ENCODE results near the gene ABRACL. TPM values are rescaled to one million over a fixed set of nuclear protein-coding genes. Genes with fewer than 3 reads are reported as not detected.
"Not testable (repeated sequence)": the region's sequence is repeated elsewhere in the genome, so short reads cannot be mapped to it uniquely, and the experiment has no call there.

Gene ABRACL
- total RNA-seq, 1 donor from 2014 or later, result 4.3 TPM

DNA sequence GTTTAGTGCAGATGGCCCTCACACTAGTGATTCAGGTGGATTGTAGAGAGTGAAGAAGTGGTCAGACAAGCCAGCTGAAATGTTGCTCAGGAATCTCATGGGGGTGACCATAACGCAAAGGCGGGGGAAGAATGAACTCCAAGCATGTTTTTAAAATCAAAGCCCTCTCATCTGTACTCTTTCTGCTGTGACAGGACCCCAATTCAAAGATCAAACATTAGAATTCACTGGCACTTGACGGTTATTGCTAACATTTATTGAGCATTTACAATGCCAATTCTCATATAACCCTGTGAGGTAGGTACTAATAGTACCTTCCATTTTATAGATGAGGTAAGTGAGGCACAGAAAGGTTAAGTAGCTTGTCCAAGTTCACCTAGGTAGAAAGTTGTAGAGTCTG, 15.7 kb downstream of the ABRACL start:
- Histone ChIP-seq H3K4me1 (no peaks in the 10 kb centered on the region), H3K27ac (replicated peaks) (no peak overlapping the region), H3K9me3 (replicated peaks) (no peaks in the 10 kb centered on the region), H3K4me3 (no peak overlapping the region), H3K27me3 (ENCODE audit: low read depth) (no peaks in the 10 kb centered on the region), H3K36me3 (peaks cover 4% of the 10 kb centered on the region)
- TF ChIP-seq, protein P1, sequence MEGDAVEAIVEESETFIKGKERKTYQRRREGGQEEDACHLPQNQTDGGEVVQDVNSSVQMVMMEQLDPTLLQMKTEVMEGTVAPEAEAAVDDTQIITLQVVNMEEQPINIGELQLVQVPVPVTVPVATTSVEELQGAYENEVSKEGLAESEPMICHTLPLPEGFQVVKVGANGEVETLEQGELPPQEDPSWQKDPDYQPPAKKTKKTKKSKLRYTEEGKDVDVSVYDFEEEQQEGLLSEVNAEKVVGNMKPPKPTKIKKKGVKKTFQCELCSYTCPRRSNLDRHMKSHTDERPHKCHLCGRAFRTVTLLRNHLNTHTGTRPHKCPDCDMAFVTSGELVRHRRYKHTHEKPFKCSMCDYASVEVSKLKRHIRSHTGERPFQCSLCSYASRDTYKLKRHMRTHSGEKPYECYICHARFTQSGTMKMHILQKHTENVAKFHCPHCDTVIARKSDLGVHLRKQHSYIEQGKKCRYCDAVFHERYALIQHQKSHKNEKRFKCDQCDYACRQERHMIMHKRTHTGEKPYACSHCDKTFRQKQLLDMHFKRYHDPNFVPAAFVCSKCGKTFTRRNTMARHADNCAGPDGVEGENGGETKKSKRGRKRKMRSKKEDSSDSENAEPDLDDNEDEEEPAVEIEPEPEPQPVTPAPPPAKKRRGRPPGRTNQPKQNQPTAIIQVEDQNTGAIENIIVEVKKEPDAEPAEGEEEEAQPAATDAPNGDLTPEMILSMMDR (IDR thresholded peaks at IDR 0.05; ENCODE audit: borderline replicate concordance), result no peak
- DNase-seq, result no peak
- intact Hi-C loops (cut with micrococcal nuclease), result no loop called here

DNA sequence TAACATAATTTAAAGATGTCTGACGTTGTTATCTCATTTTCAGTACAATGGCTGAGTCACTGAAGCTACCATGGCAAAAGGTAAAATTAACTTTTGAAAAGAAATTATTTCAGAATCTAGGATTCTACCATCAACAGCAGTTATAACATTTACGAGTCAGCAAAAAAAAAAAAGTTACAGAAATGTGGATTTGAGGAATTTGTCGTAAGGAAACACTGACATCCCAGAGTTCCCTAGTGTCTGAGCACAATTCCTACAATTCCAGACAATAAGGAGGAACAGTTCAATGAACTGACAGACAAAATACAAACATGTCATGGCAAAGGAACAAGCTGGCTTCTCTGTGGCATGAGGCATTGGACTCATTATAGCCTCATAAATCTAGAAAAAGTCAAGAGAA, 19.1 kb downstream of the ABRACL start:
- no peaks in the 10 kb centered on the region for H3K9me3 ChIP-seq (replicated peaks)
- DNase-seq, result no peak
- intact Hi-C loops (cut with micrococcal nuclease), result no loop called here
- H3K4me1 ChIP-seq, result no peaks in the 10 kb centered on the region
- no peak overlapping the region for H3K4me3 ChIP-seq
- no peaks in the 10 kb centered on the region for H3K36me3 ChIP-seq
- TF ChIP-seq, protein P1 (IDR thresholded peaks at IDR 0.05; ENCODE audit: borderline replicate concordance), result no peak
- no peaks in the 10 kb centered on the region for H3K27me3 ChIP-seq (ENCODE audit: low read depth)
- no peak overlapping the region for H3K27ac ChIP-seq (replicated peaks)

DNA sequence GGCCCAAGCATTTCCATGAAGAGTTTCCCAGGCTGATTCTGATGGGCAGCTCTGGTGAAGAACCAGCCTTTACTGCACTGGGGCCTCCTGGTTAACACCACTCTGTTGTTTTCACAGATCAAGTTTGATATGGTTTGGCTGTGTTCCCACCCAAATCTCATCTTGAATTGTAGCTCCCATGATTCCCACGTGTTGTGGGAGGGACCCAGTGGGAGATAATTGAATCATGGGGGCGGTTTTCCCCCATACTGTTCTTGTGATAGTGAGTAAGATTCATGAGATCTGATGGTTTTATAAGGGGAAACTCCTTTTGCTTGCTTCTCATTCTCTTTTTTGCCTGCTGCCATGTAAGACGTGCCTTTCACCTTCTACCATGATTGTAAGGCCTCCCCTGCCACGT, 20.4 kb downstream of the ABRACL start:
- intact Hi-C loops (cut with micrococcal nuclease), result not testable (repeated sequence)

DNA sequence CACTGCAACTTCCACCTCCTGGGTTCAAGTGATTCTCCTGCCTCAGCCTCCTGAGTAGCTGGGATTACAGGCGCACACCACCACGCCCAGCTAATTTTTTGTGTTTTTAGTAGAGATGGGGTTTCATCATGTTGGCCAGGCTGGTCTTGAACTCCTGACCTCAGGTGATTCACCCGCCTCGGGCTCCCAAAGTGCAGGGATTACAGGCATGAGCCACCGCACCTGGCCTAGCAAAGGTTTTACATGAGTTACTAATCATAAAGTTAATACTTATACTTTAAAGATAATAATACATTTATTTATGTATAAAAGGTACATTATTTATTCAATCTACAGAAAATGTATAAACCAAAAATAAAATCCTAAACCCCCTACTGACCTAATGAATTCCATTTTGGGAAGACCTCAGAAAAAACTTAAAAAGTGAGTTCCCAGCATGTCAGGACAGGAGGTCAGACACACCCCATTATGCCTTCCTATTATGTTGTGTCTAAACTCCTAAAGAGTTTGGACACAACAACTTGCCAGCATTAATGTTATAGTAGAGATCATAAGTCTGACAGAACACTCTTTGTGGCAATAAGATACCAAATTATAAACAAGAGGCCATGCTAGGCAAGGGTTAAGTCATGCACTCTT, 21.7 kb downstream of the ABRACL start:
- H3K9me3 ChIP-seq (replicated peaks); DNase-seq; H3K27ac ChIP-seq (replicated peaks); intact Hi-C loops (cut with micrococcal nuclease); H3K36me3 ChIP-seq; H3K27me3 ChIP-seq (ENCODE audit: low read depth); H3K4me3 ChIP-seq: not testable (repeated sequence)
- peaks cover 11% of the 10 kb centered on the region for H3K4me1 ChIP-seq

More for the DNA sequence above, 20.4 kb downstream of the ABRACL start:
- not testable (repeated sequence) for H3K4me1 ChIP-seq; H3K9me3 ChIP-seq (replicated peaks); H3K27ac ChIP-seq (replicated peaks); DNase-seq; H3K36me3 ChIP-seq; H3K4me3 ChIP-seq; H3K27me3 ChIP-seq (ENCODE audit: low read depth)

DNA sequence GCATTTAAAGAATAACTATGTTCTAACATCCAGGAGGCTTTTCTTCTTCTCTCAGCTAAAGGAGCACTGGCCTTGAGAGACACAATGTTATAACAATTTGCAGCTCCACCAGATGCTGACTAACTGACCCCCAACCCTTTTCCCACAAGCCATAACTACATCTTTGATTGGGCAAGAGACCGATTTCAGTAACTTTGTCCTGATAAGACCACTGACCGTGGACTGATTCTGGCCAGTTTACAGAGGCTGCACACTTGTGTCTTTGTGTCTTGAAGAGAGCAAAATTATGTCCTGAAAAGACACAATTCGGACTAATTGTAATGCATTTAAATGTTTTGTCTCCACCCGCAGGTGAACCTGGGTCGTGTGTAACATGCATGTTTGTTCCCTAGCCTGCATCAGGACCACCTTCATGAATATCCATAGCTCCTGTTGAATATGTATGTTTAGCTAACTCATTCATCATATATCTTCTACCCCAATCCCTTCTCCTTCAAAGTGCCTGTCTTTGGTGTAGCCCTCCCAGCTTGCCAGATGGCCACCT, 22.3 kb downstream of the ABRACL start:
- Histone ChIP-seq H3K4me1 (peaks cover 11% of the 10 kb centered on the region), H3K27ac (replicated peaks) (no peak overlapping the region), H3K9me3 (replicated peaks) (no peaks in the 10 kb centered on the region), H3K27me3 (ENCODE audit: low read depth) (no peaks in the 10 kb centered on the region), H3K4me3 (no peak overlapping the region), H3K36me3 (no peaks in the 10 kb centered on the region)
- DNase-seq, result no peak
- TF ChIP-seq, protein P1 (IDR thresholded peaks at IDR 0.05; ENCODE audit: borderline replicate concordance), result no peak
- intact Hi-C loops (cut with micrococcal nuclease), result no loop called here

DNA sequence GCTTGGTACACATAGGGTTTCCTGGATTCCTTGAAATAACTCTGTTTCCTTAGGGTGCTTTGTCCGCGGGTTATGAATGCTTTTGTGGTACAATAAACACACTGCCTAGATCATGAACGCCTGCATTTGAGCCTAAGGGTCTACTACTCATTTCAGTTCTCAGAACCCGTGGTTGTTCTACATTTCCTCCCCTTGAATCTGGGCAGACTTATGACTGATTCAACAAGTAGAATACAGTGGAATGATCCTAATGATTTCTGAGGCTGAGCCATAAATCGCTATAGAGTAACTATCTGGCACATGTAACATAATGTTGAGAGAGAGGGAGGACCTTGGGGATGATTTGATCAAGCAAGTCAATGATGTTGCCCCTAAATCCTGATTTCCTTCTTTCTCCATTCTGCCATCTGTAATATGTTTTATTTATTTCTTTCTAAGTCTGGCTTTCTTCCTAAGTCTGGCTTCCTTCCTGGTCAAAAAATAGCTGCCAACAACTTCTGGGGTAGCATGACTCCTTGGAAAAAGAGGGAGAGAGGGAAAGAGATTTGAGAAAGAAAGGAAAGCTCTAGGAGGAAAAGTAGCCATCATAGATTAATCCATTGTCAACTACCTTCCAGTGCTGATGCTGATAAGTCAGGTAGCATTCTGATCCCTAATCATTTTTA, 23.0 kb downstream of the ABRACL start:
- intact Hi-C loops (cut with micrococcal nuclease), result no loop called here
- Histone ChIP-seq H3K36me3 (no peaks in the 10 kb centered on the region), H3K27me3 (ENCODE audit: low read depth) (no peaks in the 10 kb centered on the region), H3K4me3 (no peak overlapping the region), H3K4me1 (peaks cover 11% of the 10 kb centered on the region), H3K27ac (replicated peaks) (no peak overlapping the region), H3K9me3 (replicated peaks) (no peaks in the 10 kb centered on the region)
- no peak for DNase-seq
- TF ChIP-seq, protein P1 (IDR thresholded peaks at IDR 0.05; ENCODE audit: borderline replicate concordance), result no peak
